A204.1 (cell line): ENCODE results near the gene SMIM28.
"Not testable (repeated sequence)": the region's sequence is repeated elsewhere in the genome, so short reads cannot be mapped to it uniquely, and the experiment has no call there.

Experiments used
- FAIRE-seq: peaks from 2 replicates; lab custom pipeline; 2012; peaks lifted over from hg19 to GRCh38; lab: Jason Lieb, UNC

The SMIM28 gene

GRCh38 chr6:138405816-138406413 is 28.2 kb downstream of the SMIM28 start:
- no peak for FAIRE-seq

DNA sequence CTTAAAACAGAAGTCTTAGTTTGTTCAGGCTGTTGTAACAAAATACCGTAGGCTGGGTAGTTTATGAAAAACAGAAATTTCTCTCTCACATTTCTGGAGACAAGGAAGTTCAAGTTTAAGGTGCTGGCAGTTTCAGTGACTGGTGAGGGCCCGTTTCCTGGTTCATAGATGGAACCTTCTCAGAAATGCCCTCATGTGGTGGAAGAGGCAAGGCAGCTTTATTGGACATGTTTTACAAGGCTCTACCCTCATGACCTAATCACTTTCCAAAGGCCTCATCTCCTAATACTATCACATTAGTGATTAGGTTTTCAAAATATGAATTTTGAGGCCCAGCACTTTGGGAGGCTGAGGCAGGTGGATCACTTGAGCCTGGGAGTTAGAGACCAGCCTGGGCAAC is 28.7 kb downstream of the SMIM28 start:
- FAIRE-seq: no peak

GRCh38 chr6:138410048-138410735 is 32.5 kb downstream of the SMIM28 start:
- FAIRE-seq: no peak

- no peak for FAIRE-seq
These were observed 33.5 kb downstream of the SMIM28 start for GRCh38 chr6:138410972-138411880.

- FAIRE-seq: no peak
These were observed 37.4 kb downstream of the SMIM28 start for GRCh38 chr6:138415125-138415524.

GRCh38 chr6:138416206-138416605 is 38.5 kb downstream of the SMIM28 start:
- no peak for FAIRE-seq

GRCh38 chr6:138417493-138418117 is 39.9 kb downstream of the SMIM28 start:
- no peak for FAIRE-seq

- FAIRE-seq: no peak
These were observed 40.5 kb downstream of the SMIM28 start for GRCh38 chr6:138418118-138418742.

DNA sequence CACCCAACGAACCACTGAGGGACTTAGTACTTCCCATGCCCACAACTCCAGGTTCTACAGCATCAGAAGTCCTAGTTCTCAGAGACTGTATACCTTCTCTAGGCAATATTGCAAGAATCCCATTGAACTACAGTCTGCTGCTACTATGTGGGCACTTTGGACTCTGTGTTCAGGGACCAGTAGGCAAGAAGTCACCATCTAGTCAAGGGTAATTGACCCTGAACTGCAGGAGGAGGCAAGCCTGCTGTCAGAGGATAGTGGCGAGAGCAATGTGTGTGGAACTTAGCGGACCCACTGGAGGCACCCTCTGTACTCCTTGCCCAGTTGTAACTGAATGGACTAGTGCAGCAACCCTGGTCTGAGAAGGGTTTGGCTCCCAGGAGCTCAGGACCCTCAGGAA is 42.1 kb downstream of the SMIM28 start:
- no peak for FAIRE-seq

DNA sequence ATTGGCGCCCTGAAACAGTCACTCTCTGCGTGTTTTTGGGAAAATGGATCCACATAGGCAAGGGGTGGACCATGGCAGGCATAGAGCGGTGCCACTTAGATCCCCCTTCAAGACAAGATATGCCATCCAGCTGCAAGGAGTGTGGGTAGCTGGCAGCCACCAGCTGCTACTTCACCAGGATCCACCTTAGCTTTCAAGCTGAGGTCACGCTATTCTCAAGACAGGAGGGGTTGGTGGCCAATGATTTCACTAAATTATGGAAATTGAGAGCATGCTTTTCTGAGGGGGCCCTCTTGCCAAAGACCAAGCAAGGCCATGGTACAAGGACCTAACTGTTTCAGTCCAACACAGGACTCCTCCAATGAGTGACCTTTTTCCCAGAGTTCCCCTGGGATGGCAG is 42.7 kb downstream of the SMIM28 start:
- no peak for FAIRE-seq

DNA sequence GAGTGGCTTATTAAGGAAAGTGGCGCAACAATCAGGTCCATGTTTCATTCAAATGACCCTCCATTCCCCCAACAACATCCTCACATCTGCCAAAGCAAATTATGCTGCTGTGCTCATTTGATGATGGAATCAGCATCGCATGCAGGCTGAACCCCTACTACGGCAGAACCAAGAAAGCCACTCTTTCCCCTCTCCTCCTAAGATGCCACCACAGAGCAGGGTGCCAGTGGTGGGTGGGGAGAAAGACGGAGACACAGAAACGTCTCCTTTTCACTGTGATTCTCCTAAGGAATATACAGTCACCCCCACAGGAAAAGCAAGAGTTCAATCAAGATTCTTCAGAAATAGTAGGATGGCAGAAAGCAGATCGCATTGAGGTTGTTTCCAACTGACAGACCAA is 43.4 kb downstream of the SMIM28 start:
- no peak for FAIRE-seq

DNA sequence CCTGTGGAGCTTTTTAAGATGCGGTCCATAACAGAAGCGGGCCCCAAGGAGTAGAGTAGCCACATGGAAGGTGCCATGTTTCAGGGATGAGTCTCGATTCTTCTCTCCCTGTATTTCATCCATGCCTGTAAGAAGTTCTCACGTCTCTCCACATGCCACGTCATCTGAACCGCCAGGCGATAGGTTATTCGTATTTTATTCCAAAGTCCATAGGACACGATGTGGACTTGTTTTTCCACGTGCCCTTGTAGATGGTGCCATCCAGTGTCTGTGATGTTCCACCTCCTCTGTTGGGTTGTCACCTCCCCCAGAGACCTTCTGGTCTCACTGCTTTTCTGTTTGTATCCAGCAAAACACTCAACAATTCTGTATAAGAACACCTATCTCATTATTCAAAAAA is 43.9 kb downstream of the SMIM28 start:
- FAIRE-seq: no peak

- no peak for FAIRE-seq
These were observed 45.2 kb downstream of the SMIM28 start for GRCh38 chr6:138422861-138423260.

DNA sequence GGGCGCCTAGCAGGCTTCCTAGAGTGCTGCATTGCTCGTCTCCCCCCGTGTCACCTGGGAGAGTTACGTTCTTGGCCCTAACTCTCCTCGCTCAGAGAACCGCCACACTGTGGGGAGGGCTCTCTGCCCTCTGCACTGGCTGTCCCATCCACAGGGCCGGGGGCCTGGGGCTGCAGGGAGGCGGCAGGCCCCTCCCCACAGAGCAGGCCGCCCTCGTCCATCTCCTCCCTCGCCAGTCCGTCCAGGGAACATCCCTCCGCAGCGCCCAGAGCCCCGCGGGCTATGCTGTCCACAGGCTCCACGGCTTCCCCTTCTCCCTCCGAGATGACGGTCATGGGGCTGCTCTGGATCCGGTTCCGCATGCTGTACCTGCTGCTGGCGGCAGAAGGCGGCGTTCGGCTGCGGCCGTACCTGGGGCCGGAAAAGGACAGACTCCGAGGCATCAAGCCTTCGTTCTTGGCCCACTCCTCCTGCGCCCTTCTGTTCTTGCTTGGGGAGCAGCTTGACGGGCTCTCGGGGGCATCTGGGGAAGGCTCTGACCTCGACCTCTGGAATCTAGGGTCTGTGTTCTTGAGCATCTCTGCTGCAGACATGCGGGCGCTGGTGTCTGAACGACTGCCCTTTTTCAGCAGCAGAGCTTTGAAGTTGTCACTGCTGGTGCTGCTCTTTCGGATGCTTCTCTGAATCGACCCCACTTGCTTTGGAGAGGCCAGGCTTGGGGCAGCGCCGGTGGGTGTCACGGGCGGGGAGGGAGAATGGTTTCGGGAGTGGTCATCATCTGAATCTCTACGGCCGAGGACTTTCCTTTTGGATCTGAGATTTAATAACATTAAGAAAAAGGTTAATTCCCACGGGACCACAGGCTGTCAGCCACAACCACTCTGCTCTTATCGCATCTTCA is 46.5 kb downstream of the SMIM28 start:
- FAIRE-seq: no peak

- FAIRE-seq: not testable (repeated sequence)
These were observed 47.6 kb downstream of the SMIM28 start for GRCh38 chr6:138425256-138425655.

DNA sequence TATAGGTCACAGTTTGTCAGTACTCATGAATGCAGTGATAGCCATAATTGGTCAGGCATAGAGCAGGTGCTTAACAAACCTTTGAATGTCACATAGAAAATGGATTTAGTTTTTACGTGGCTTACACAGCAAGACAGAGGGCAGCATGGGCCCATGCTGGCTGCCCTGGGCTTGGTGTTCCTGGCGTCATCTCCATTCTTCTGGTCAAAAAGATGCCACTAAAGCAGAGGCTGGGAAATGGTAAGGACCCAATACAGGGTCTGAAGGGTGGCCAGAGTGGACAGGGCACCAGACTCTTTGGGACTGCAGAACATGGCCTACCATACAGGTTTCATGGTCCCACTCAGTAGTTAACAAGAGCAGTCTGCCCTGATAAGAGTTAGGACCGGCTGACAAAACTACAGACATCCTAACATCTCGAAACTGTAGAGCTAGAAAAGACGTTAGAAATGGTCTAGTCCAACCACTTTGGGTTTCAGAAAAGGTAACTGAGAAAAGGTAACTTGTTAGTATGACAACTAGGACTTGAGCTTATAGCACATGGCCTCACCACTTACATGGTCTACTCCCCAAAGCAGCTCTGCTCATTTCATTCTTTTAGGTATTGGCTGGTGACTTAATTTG is 48.9 kb downstream of the SMIM28 start:
- FAIRE-seq: no peak

DNA sequence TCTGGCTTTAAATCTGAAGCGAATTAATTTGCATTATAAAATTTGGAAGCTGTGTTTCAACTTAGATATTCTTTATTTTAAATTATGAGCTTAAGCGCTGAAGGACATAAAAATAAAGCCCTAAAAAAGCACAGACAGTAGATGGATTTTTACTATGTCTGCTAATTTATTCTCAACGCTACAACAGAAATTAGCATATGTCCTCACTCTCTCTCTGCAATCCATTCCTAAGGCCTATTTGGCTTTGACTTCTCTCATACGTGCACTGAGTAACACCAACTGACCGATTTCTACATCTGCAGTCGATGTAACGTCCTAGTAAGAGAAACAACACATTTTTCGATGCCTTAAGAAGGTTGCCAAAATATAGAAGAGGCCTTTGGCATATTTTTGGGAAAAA is 50.0 kb downstream of the SMIM28 start:
- FAIRE-seq: no peak

- FAIRE-seq: peak; percentile 97
These were observed 51.4 kb downstream of the SMIM28 start for GRCh38 chr6:138428944-138429598.

GRCh38 chr6:138429761-138430160 is 52.1 kb downstream of the SMIM28 start:
- FAIRE-seq: no peak
